GM12874 (cell line): ENCODE measurements around the gene NUP214.

Experiments used
- CTCF ChIP-seq: IDR thresholded peaks from 2 replicates; pipeline ENCODE4 v1.5.1; 2011; ENCODE audit warnings: low read depth, mild to moderate bottlenecking, control low read depth, low read length, moderate library complexity; ENCODE audit not compliant: insufficient read depth

The NUP214 gene

GRCh38 chr9:131160416-131161112 is 35.2 kb downstream of the NUP214 start:
- no peak for TF ChIP-seq CTCF

- no peak for TF ChIP-seq CTCF
These were observed 36.2 kb downstream of the NUP214 start for GRCh38 chr9:131161585-131161984.

- no peak for TF ChIP-seq CTCF
These were observed 37.5 kb downstream of the NUP214 start for GRCh38 chr9:131162886-131163285.

- TF ChIP-seq CTCF, result no peak
These were observed 40.1 kb downstream of the NUP214 start for GRCh38 chr9:131165523-131165922.

- TF ChIP-seq CTCF, result no peak
These were observed 41.8 kb downstream of the NUP214 start for GRCh38 chr9:131167146-131167692.

- TF ChIP-seq CTCF, result no peak
These were observed 42.5 kb downstream of the NUP214 start for GRCh38 chr9:131167936-131168335.

- TF ChIP-seq CTCF, result no peak
These were observed 44.3 kb downstream of the NUP214 start for GRCh38 chr9:131169563-131170240.
